CD14-positive monocyte (primary cell): Measurements from ENCODE around the gene ZFYVE28. TPM values are rescaled to one million over a fixed set of nuclear protein-coding genes. Genes with fewer than 3 reads are reported as not detected.

Source experiments
- DNase-seq, 3 donors: peaks; one replicate each; pipeline ENCODE4 v3.0.0-alpha.2; 2011 to 2022
- H2AFZ ChIP-seq: 2 replicates; pipeline ENCODE4 v1.6.0; 2012; ENCODE audit warnings: mild to moderate bottlenecking, low read depth, low read length, inconsistent platforms; ENCODE audit not compliant: insufficient read depth, poor library complexity, severe bottlenecking
- H3K27ac ChIP-seq, 2 donors: 1 replicate in 1 of 2; 2 replicates in 1 of 2; pipeline ENCODE4 v1.5.1; 2012 to 2013; ENCODE audit warnings: low read length in 2 of 2, control low read depth in 1 of 2, inconsistent platforms in 1 of 2, low read depth in 1 of 2, mild to moderate bottlenecking in 1 of 2
- H3K27me3 ChIP-seq, 2 donors: one replicate each; pipeline versions ENCODE4 v1.6.0 to v1.6.1; 2011 to 2013; ENCODE audit warnings: low read length in 2 of 2; ENCODE audit not compliant: control insufficient read depth in 2 of 2, insufficient read depth in 2 of 2
- H3K36me3 ChIP-seq, 2 donors: replicated peaks in 1 of 2; 1 replicate in 1 of 2; 2 replicates in 1 of 2; pipeline versions ENCODE4 v1.5.1 to v1.6.1; 2012 to 2013; ENCODE audit warnings: low read length in 2 of 2, control low read depth in 1 of 2, inconsistent platforms in 1 of 2, mild to moderate bottlenecking in 1 of 2; ENCODE audit not compliant: insufficient read depth in 2 of 2, control insufficient read depth in 1 of 2
- H3K4me1 ChIP-seq, 2 donors: 1 replicate in 1 of 2; 2 replicates in 1 of 2; pipeline versions ENCODE4 v1.5.1 to v1.6.1; 2012 to 2013; ENCODE audit warnings: low read length in 2 of 2, control low read depth in 1 of 2, inconsistent platforms in 1 of 2, mild to moderate bottlenecking in 1 of 2, moderate library complexity in 1 of 2; ENCODE audit not compliant: insufficient read depth in 2 of 2, control insufficient read depth in 1 of 2
- H3K4me2 ChIP-seq: replicated peaks from 2 replicates; pipeline ENCODE3; 2012; ENCODE audit warnings: low read length, moderate library complexity, mild to moderate bottlenecking; ENCODE audit not compliant: poor library complexity, severe bottlenecking; ENCODE audit errors: extremely low read depth
- H3K4me3 ChIP-seq, 3 experiments: fragments of 200-600 bp in 1 of 3; sonication (generic) in 1 of 3; replicated peaks in 1 of 3; 1 replicate in 2 of 3; 2 replicates in 1 of 3; pipeline ENCODE4 v1.5.1; 2011 to 2013; ENCODE audit warnings: low read length in 3 of 3, mild to moderate bottlenecking in 3 of 3, control low read depth in 2 of 3, low read depth in 2 of 3, inconsistent platforms in 1 of 3, moderate library complexity in 1 of 3
- H3K79me2 ChIP-seq: 2 replicates; pipeline ENCODE4 v1.6.0; 2012; ENCODE audit warnings: mild to moderate bottlenecking, control low read depth, inconsistent platforms, low read length, moderate library complexity; ENCODE audit not compliant: insufficient read depth
- H3K9ac ChIP-seq: 2 replicates; pipeline ENCODE4 v1.6.0; 2017; ENCODE audit warnings: low read length, mild to moderate bottlenecking; ENCODE audit not compliant: insufficient read depth, poor library complexity, severe bottlenecking
- H3K9me3 ChIP-seq, 2 donors: replicated peaks in 1 of 2; 1 replicate in 1 of 2; 2 replicates in 1 of 2; pipeline versions ENCODE4 v1.5.1 to v1.6.1; 2012 to 2013; ENCODE audit warnings: low read length in 2 of 2, control low read depth in 1 of 2; ENCODE audit not compliant: control insufficient read depth in 1 of 2, insufficient read depth in 1 of 2
- H4K20me1 ChIP-seq: 2 replicates; pipeline ENCODE4 v1.6.0; 2012; ENCODE audit warnings: mild to moderate bottlenecking, low read length, control low read depth, moderate library complexity; ENCODE audit not compliant: insufficient read depth
- H3K27ac Mint-ChIP-seq, 7 donors: one replicate each; pipeline ENCODE4 v1.8.0; 2020; ENCODE audit warnings: mild to moderate bottlenecking in 7 of 7, mixed read lengths in 7 of 7, moderate library complexity in 6 of 7, inconsistent platforms in 2 of 7
- H3K27me3 Mint-ChIP-seq, 3 donors: one replicate each; pipeline ENCODE4 v1.8.0; 2021 to 2022; ENCODE audit warnings: low read depth in 3 of 3, mild to moderate bottlenecking in 3 of 3, mixed read lengths in 3 of 3, moderate library complexity in 3 of 3, inconsistent platforms in 1 of 3
- H3K36me3 Mint-ChIP-seq, 2 donors: one replicate each; pipeline ENCODE4 v1.8.0; 2020; ENCODE audit warnings: mixed read lengths in 2 of 2, inconsistent platforms in 1 of 2, mild to moderate bottlenecking in 1 of 2
- H3K4me1 Mint-ChIP-seq: one replicate; pipeline ENCODE4 v1.8.0; 2020; ENCODE audit warnings: mild to moderate bottlenecking, mixed read lengths
- H3K4me3 Mint-ChIP-seq, 2 donors: one replicate each; pipeline ENCODE4 v1.8.0; 2020; ENCODE audit warnings: mild to moderate bottlenecking in 2 of 2, mixed read lengths in 2 of 2, moderate library complexity in 1 of 2
- H3K9me3 Mint-ChIP-seq, 7 donors: one replicate each; pipeline ENCODE4 v1.8.0; 2020 to 2022; ENCODE audit warnings: mixed read lengths in 7 of 7, mild to moderate bottlenecking in 6 of 7, moderate library complexity in 6 of 7, inconsistent platforms in 2 of 7
- WGBS: methylation state at CpG from one replicate; pipeline ENCODE4 v1.1.5; 2013; ENCODE audit warnings: missing lambda C conversion rate; ENCODE audit not compliant: insufficient coverage; 5-methylcytosine and 5-hydroxymethylcytosine counted together
- intact Hi-C, 2 donors: fragments of 100-400 bp; cut with micrococcal nuclease; formaldehyde crosslinking; loops; one replicate each; pipeline versions ENCODE4 v1.15.0 to v1.15.1; 2023
- polyA plus RNA-seq, 3 donors: library from polyadenylated mRNA; depleted of rRNA in 1 of 3; unstranded in 2 of 3; stranded (reverse) in 1 of 3; fragments of 300-500 nt in 2 of 3; fragments of >200 nt in 1 of 3; fragmentation: Illumina TruSeq in 2 of 3; gene quantifications; 1 replicate in 2 of 3; 2 replicates in 1 of 3; pipeline ENCODE4 v1.2.3, GENCODE V29; 2012 to 2021
- TF ChIP-seq, protein P1 (sequence below): fragments of 200-600 bp; IDR thresholded peaks from one replicate; pipeline ENCODE4 v1.8.0; 2022; ENCODE audit warnings: antibody characterized with exemption, mild to moderate bottlenecking

The ZFYVE28 gene
- polyA plus RNA-seq, 3 donors, result 1.0 to 4.4 (median 1.1) TPM

- intact Hi-C loops, result loop anchor here (5.0 kb wide), 2 partner anchors 35 to 40 kb away; no protein-coding TSS in a partner anchor
These were observed 44.0 kb upstream of the ZFYVE28 start for GRCh38 chr4:2462218-2462991.

DNA sequence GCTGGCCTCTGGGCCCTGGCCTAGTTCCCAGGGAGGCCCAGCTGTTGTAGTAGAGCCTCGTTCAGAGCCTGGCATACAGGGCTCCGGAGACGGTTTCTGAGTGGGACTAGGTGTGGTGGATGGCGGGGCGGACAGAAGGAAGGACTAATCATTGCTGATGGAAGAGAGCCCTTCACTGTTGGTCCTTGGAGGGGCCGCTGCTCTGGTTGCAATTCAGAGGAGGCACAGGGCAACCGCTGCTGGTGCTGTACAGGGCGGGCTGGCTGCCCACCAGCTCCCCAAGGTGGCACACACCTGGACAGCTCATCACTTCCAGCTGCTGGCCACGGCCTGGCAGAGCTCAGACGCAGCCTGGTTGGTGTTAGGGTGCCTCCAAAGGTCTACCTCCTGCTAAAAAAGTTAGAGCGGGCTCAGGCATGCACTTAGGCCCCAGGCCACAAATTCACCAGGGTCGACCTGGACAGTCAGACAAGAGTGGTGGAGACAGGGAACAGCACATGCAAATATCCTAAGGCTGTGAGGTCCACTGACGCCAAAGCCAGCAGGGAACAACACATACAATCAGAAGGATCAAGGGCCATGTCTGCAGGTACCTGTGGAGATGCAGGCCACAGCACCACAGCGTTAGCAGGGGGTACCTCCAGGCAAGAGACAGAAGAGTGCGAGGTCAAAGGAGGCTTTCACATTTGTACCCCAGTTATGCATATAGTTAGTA lies 43.0 kb upstream of the ZFYVE28 start:
- H3K27me3 Mint-ChIP-seq, result peaks cover 39 to 45% (median 42%) of the 10 kb centered on the region in 3 donors
- TF ChIP-seq, protein P1, sequence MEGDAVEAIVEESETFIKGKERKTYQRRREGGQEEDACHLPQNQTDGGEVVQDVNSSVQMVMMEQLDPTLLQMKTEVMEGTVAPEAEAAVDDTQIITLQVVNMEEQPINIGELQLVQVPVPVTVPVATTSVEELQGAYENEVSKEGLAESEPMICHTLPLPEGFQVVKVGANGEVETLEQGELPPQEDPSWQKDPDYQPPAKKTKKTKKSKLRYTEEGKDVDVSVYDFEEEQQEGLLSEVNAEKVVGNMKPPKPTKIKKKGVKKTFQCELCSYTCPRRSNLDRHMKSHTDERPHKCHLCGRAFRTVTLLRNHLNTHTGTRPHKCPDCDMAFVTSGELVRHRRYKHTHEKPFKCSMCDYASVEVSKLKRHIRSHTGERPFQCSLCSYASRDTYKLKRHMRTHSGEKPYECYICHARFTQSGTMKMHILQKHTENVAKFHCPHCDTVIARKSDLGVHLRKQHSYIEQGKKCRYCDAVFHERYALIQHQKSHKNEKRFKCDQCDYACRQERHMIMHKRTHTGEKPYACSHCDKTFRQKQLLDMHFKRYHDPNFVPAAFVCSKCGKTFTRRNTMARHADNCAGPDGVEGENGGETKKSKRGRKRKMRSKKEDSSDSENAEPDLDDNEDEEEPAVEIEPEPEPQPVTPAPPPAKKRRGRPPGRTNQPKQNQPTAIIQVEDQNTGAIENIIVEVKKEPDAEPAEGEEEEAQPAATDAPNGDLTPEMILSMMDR, result no peak
- Histone ChIP-seq H2AFZ (no peak overlapping the region), H4K20me1 (no peaks in the 10 kb centered on the region), H3K79me2 (peaks cover 4% of the 10 kb centered on the region), H3K4me2 (no peak overlapping the region), H3K4me1 (peaks cover 8 to 14% of the 10 kb centered on the region in 2 donors), H3K9me3 (peaks cover 0 to 6% of the 10 kb centered on the region in 2 donors), H3K27ac (no peak overlapping the region), H3K9ac (no peak overlapping the region), H3K27me3 (peaks cover 11 to 26% of the 10 kb centered on the region in 2 donors), H3K4me3 (no peak overlapping the region), H3K36me3 (no peaks in the 10 kb centered on the region)
- peak overlapping the region in 2 of 7 donors; percentile 5 to 36 for H3K27ac Mint-ChIP-seq
- DNase-seq, result no peak
- peak overlapping the region; percentile 1 to 90 for H3K4me3 Mint-ChIP-seq
- WGBS, result 85% methylated on average over 11 of the region's 15 CpGs
- intact Hi-C loops, result loop anchor here (5.0 kb wide), 2 partner anchors 36 to 39 kb away; no protein-coding TSS in a partner anchor
- peaks cover 0 to 3% (median 0%) of the 10 kb centered on the region in 7 donors for H3K9me3 Mint-ChIP-seq
- peaks cover 0 to 4% of the 10 kb centered on the region in 2 donors for H3K36me3 Mint-ChIP-seq
- H3K4me1 Mint-ChIP-seq, result peaks cover 14% of the 10 kb centered on the region

More at GRCh38 chr4:2462218-2462991, 44.0 kb upstream of the ZFYVE28 start:
- H3K36me3 Mint-ChIP-seq, result peaks cover 0 to 4% of the 10 kb centered on the region in 2 donors
- Histone ChIP-seq H3K79me2 (peaks cover 8% of the 10 kb centered on the region), H4K20me1 (no peaks in the 10 kb centered on the region), H3K9ac (peak overlapping the region; percentile 43), H3K36me3 (no peaks in the 10 kb centered on the region), H3K4me3 (peak overlapping the region in 2 of 3 experiments; percentile 6 to 71), H3K4me2 (peak overlapping the region; percentile 86), H3K27me3 (peaks cover 11 to 26% of the 10 kb centered on the region in 2 donors), H3K4me1 (peaks cover 8 to 16% of the 10 kb centered on the region in 2 donors), H3K27ac (no peak overlapping the region), H2AFZ (peak overlapping the region; percentile 63), H3K9me3 (peaks cover 0 to 6% of the 10 kb centered on the region in 2 donors)
- peaks cover 36 to 45% (median 42%) of the 10 kb centered on the region in 3 donors for H3K27me3 Mint-ChIP-seq
- peak overlapping the region; percentile 69 to 90 for H3K4me3 Mint-ChIP-seq
- TF ChIP-seq, protein P1, result peak; percentile 61
- WGBS, result 5% methylated on average over 95 of the region's 99 CpGs
- H3K27ac Mint-ChIP-seq, result no peak overlapping the region
- peaks cover 0 to 3% (median 0%) of the 10 kb centered on the region in 7 donors for H3K9me3 Mint-ChIP-seq
- peak; percentile 39 to 61 (median 58) for DNase-seq
- H3K4me1 Mint-ChIP-seq, result peaks cover 17% of the 10 kb centered on the region
